GM21390 (cell line): Measurements from ENCODE around the gene APEH.

Source experiments
- ATAC-seq: cut with Tn5 transposase; IDR thresholded peaks from one replicate; pipeline ENCODE4 v1.9.1; 2021; ENCODE audit not compliant: unreplicated experiment

APEH gene

GRCh38 chr3:49711489-49711888 is 37.3 kb downstream of the APEH start:
- no peak for ATAC-seq

GRCh38 chr3:49712166-49712565 is 38.0 kb downstream of the APEH start:
- no peak for ATAC-seq

GRCh38 chr3:49712631-49713317 is 38.6 kb downstream of the APEH start:
- no peak for ATAC-seq

- ATAC-seq: no peak
Measured at GRCh38 chr3:49713336-49714105, 39.4 kb downstream of the APEH start.

GRCh38 chr3:49714728-49715550 is 40.8 kb downstream of the APEH start:
- no peak for ATAC-seq

GRCh38 chr3:49715611-49716121 is 41.5 kb downstream of the APEH start:
- no peak for ATAC-seq

- ATAC-seq: no peak
Measured at GRCh38 chr3:49716169-49716568, 42.0 kb downstream of the APEH start.

GRCh38 chr3:49716691-49717210 is 42.6 kb downstream of the APEH start:
- ATAC-seq: no peak

- ATAC-seq: no peak
Measured at GRCh38 chr3:49717211-49717958, 43.2 kb downstream of the APEH start.

GRCh38 chr3:49717959-49718857 is 44.1 kb downstream of the APEH start:
- ATAC-seq: no peak

- ATAC-seq: no peak
Measured at GRCh38 chr3:49718858-49719213, 44.7 kb downstream of the APEH start.

- ATAC-seq: peak; percentile 56
Measured at GRCh38 chr3:49719214-49719884, 45.2 kb downstream of the APEH start, which contains the start of gene AMIGO3. AMIGO3 (minus strand) TSS chr3:49719684; CDS start chr3:49719465, 219 bp downstream.

- ATAC-seq: no peak
Measured at GRCh38 chr3:49720855-49721595, 46.9 kb downstream of the APEH start.

- no peak for ATAC-seq
Measured at GRCh38 chr3:49721596-49721895, 47.4 kb downstream of the APEH start.

GRCh38 chr3:49721896-49722781 is 48.0 kb downstream of the APEH start:
- no peak for ATAC-seq

GRCh38 chr3:49722896-49723295 is 48.7 kb downstream of the APEH start:
- no peak for ATAC-seq

- ATAC-seq: no peak
Measured at GRCh38 chr3:49723296-49723627, 49.1 kb downstream of the APEH start.
